VCaP (cell line): ENCODE results near the gene PLPP3.
"Not testable (repeated sequence)": the region's sequence is repeated elsewhere in the genome, so short reads cannot be mapped to it uniquely, and the experiment has no call there.

Source experiments
- H3K27ac ChIP-seq: fragments of 450-650 bp; 2 replicates; pipeline ENCODE4 v1.5.1; 2017
- CTCF ChIP-seq: fragments of 450-650 bp; conservative IDR thresholded peaks from 2 replicates; pipeline ENCODE4 v1.5.1; 2017; ENCODE audit warnings: mild to moderate bottlenecking, moderate library complexity

The PLPP3 gene

DNA sequence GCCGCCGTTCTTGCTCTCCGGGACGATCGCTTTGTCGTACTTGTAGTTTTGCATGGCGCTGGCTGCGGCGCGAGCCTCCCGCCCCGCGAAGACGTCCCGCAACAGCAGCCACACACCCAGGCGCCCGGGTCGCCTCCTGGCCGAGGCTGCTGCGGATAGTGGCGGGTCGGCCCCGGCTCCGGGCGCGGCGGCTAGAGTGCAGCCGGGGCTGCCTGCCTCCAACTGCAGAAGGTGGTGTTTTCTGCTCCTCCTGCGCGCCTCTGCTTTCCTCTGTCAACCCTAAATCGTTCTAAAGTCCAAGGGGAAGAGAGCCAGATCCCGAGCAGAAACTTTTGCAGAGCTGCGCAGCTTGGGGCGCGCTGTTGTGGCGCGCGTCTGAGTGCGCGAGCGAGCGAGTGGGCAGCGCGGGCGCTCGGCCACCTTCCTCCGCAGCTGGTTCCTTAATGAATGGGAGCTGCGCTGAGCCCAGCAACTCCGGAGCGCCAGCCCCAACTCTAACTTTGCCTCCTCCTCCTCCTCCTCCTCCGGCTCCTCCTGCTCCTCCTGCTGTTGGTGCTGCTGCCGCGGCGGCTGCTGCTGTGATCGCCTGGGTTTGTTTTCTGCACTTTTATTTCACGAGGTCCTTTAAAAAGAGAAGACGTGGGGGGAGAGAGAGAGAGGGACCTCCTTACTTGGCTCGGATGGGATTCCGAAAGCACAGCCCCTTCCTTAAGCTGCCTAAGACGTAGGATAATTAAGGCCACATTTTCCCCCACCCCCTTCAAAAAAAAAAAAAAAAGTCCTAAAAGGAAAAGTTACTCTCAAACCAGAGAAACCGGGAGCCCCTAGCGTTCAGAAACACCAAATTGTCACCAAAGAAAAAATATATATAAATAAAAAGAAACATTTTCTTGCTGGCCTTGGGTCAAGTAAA lies at the start of gene PLPP3:
TSS of gene PLPP3 (minus strand) at position 601 of the 913 bp plus-strand sequence. CDS start at position 54, 547 bp downstream.
- TF ChIP-seq CTCF, result peak; percentile 70
- H3K27ac ChIP-seq, result peak within 1 kb of the TSS; percentile 93

GRCh38 chr1:56627636-56628039 lies 48.3 kb upstream of the PLPP3 start:
- peak overlapping the region; percentile 48 for H3K27ac ChIP-seq
- no peak for TF ChIP-seq CTCF

- peak overlapping the region; percentile 48 for H3K27ac ChIP-seq
- no peak for TF ChIP-seq CTCF
Observed at GRCh38 chr1:56627019-56627635, 47.8 kb upstream of the PLPP3 start.

DNA sequence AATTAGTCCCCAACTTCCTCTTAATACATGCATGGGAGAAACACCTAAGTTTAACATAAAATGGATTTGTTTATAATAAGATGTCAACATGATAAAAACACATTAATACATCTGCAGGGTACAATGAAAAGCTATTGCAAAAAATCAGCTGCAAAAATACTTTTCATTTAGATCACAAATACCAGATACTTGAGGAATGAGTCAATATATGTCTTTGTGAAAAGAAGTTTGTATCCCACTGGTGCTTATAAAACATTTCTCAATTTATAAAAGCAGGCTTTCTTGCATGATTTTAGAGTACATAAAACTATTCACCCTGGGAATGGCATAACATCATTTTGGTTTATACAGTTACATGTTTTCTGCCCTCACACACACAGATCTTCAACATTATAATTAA lies 47.2 kb upstream of the PLPP3 start:
- TF ChIP-seq CTCF, result no peak
- no peak overlapping the region; the same call in 1 of the 2 replicates for H3K27ac ChIP-seq

DNA sequence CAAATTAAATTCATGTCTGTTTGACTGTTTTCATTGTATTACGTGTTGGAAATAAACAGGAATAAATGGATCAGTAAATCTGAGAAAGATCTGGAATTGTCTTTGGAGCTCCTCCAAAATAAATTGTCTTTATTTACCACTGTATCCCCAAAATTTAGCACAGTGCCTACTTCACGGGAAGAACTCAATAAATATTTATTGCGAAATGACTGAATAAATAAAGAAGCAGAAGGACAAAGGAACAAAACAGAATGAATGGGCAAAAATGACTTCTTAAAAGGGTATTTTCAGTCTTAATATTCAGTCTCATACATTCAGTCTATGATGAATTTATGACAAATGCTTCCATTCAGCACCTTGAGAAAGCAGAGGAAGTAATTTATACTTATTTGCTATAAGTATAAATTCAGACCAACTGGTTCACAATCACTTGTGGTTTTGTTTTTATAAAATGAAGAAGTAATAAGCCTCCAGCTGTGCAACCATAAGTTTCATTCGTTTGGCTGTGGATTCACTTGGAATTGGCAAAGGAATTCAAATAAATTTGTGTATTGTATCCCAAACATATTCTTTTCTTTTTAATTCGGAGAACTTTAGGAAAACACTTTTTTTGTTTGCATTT lies 46.6 kb upstream of the PLPP3 start:
- no peak for TF ChIP-seq CTCF
- H3K27ac ChIP-seq, result no peak overlapping the region; the same call in 1 of the 2 replicates

DNA sequence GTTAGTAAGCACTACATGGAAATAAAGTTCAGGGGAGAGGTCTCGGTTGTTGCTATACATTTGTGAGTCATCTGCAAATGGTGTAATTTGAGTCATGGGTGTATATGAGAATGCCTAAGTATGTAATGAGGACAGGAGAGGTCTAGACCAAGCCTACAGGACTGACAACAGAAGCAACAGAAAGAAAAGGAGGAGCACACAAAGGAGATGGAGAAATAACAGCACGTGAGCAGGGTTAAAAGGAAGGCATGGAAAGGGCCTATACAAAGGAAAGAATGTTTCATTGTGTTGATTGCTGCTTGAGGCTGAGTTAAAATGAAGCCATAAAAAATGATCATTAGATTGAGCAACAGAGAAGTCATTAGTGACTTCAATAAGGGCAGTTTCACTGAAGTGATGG lies 37.8 kb upstream of the PLPP3 start:
- no peak overlapping the region for H3K27ac ChIP-seq
- TF ChIP-seq CTCF, result no peak

GRCh38 chr1:56610770-56611169 lies 31.4 kb upstream of the PLPP3 start:
- not testable (repeated sequence) for H3K27ac ChIP-seq

GRCh38 chr1:56610097-56610496 lies 30.7 kb upstream of the PLPP3 start:
- not testable (repeated sequence) for H3K27ac ChIP-seq

- not testable (repeated sequence) for H3K27ac ChIP-seq
Observed at GRCh38 chr1:56595397-56596191, 16.2 kb upstream of the PLPP3 start.
